Body of pancreas (tissue), 4 donors: Measurements from ENCODE around the gene PASD1. TPM values are rescaled to one million over a fixed set of nuclear protein-coding genes. Genes with fewer than 3 reads are reported as not detected.
A peak's percentile ranks its signal among the peaks of the same experiment; 100 is the strongest.

Experiments
- ATAC-seq: fragments of 150-250 bp; one replicate; pipeline ENCODE4 v1.9.1; 2016
- DNase-seq, 4 donors: peaks; one replicate each; pipeline ENCODE4 v3.0.0-alpha.2; 2019
- H3K27ac ChIP-seq, 4 donors: fragments of 200-600 bp; sonication (generic); 1 replicate in 3 of 4; 2 replicates in 1 of 4; pipeline versions ENCODE4 v1.5.1 to v1.6.1; 2016 to 2019; ENCODE audit warnings: mild to moderate bottlenecking in 1 of 4, mixed read lengths in 1 of 4, moderate library complexity in 1 of 4
- H3K27me3 ChIP-seq, 2 donors: fragments of 200-600 bp; sonication (generic); one replicate each; pipeline ENCODE4 v1.6.0; 2016; ENCODE audit warnings: mild to moderate bottlenecking in 1 of 2
- H3K36me3 ChIP-seq, 2 donors: fragments of 200-600 bp; sonication (generic); replicated peaks in 1 of 2; 2 replicates each; pipeline ENCODE4 v1.5.1; 2016; ENCODE audit warnings: low read depth in 2 of 2; ENCODE audit not compliant: insufficient read depth in 1 of 2
- H3K4me1 ChIP-seq: fragments of 200-600 bp; sonication (generic); one replicate; pipeline ENCODE4 v1.6.0; 2016
- H3K4me3 ChIP-seq, 2 donors: fragments of 200-600 bp; sonication (generic); 1 replicate in 1 of 2; 2 replicates in 1 of 2; pipeline ENCODE4 v1.5.1; 2016 to 2019
- H3K9me3 ChIP-seq, 3 donors: fragments of 200-600 bp; sonication (generic); 1 replicate in 2 of 3; 2 replicates in 1 of 3; pipeline ENCODE4 v1.5.1; 2016
- POLR2A ChIP-seq, 3 donors: fragments of 450-650 bp; IDR thresholded peaks; one replicate each; pipeline ENCODE4 v1.6.1; 2016; ENCODE audit warnings: antibody characterized with exemption in 3 of 3, mild to moderate bottlenecking in 2 of 3
- WGBS, 2 donors: methylation state at CpG; one replicate each; pipeline ENCODE4 v1.1.5; 2017; 5-methylcytosine and 5-hydroxymethylcytosine counted together
- intact Hi-C: fragments of 100-400 bp; cut with DNase I; formaldehyde crosslinking; loops from one replicate; pipeline ENCODE4 v1.15.1; 2023
- total RNA-seq, 2 donors: library from RNA; depleted of rRNA; stranded (reverse); fragments of >200 nt; gene quantifications; one replicate each; pipeline ENCODE4 v1.1.0, GENCODE V29; 2016
- TF ChIP-seq, protein P1 (sequence below), 7 experiments: fragments of 450-650 bp in 4 of 7; fragments of 200-600 bp in 3 of 7; sonication (generic) in 3 of 7; IDR thresholded peaks; one replicate each; pipeline ENCODE4 v1.5.1; 2016 to 2019; ENCODE audit warnings: antibody characterized with exemption in 7 of 7

Gene PASD1
- total RNA-seq, 2 donors from 2014 or later: not detected

DNA sequence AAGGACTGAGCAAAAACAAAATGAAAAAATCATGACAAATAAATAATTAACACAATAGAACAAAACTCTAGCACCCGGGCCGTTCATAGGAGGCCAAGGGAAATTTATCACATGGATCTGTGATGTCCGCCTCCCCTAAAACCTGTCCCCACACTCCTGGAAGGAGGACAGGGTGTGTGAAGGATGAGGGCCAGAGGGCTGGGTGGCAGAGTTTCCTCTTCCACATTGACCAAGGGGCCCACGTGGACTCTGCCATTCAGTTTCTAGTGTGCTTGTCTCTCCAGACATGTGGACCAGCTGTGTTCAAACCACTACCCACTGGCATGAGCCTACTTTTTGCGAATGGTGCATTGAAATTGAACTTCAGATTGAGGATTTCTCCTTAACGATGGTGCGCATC lies 138.1 kb downstream of the PASD1 start:
- 85 to 87% methylated on average over 6 to 7 of the region's 7 CpGs for WGBS, 2 donors
- Histone ChIP-seq H3K27ac (no peak overlapping the region), H3K27me3 (no peaks in the 10 kb centered on the region), H3K36me3 (no peaks in the 10 kb centered on the region), H3K4me3 (no peak overlapping the region), H3K4me1 (no peaks in the 10 kb centered on the region), H3K9me3 (no peaks in the 10 kb centered on the region)
- intact Hi-C loops: no loop called here
- ATAC-seq (no peak), DNase-seq (no peak)
- TF ChIP-seq, protein P1, sequence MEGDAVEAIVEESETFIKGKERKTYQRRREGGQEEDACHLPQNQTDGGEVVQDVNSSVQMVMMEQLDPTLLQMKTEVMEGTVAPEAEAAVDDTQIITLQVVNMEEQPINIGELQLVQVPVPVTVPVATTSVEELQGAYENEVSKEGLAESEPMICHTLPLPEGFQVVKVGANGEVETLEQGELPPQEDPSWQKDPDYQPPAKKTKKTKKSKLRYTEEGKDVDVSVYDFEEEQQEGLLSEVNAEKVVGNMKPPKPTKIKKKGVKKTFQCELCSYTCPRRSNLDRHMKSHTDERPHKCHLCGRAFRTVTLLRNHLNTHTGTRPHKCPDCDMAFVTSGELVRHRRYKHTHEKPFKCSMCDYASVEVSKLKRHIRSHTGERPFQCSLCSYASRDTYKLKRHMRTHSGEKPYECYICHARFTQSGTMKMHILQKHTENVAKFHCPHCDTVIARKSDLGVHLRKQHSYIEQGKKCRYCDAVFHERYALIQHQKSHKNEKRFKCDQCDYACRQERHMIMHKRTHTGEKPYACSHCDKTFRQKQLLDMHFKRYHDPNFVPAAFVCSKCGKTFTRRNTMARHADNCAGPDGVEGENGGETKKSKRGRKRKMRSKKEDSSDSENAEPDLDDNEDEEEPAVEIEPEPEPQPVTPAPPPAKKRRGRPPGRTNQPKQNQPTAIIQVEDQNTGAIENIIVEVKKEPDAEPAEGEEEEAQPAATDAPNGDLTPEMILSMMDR (IDR thresholded peaks at IDR 0.05): no peak
- TF ChIP-seq POLR2A (IDR thresholded peaks at IDR 0.05): no peak

DNA sequence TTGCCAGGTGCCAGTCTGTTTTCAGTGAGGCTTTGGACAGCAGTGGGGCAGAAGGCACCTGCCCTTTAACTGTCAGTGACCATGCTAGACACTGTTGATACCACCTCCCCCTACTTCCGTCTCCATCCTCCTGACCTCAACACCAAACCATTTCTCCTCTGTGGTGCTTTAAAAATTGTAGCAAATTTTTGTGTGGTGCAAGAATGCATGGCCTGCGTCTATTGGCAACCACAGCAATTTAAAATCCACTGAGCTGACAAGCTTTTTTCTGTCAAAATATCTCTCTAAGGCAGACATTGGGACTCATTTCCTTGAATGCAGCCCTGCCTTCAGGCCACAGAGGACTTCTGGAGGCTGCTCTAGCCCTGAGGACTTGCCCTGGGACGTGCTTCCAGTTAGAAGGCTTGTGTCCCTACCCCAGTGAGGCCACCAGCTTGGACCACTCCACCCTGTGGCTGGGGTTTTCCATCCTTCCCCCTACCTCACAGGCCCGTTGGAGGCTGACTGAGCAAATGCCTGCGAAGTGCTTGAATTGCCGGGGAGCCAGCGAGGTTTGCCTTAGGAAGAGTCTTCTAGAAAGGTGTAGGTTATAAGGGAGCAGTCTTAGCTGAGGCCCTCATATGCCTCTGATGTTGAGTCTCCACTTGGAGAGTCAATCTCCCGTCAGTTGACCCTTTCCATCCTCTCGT lies 138.7 kb downstream of the PASD1 start:
- H3K36me3 ChIP-seq: no peaks in the 10 kb centered on the region
- H3K4me3 ChIP-seq: no peak overlapping the region
- DNase-seq (no peak), ATAC-seq (no peak)
- H3K27me3 ChIP-seq: no peaks in the 10 kb centered on the region
- TF ChIP-seq, protein P1 (IDR thresholded peaks at IDR 0.05): no peak
- no peak for TF ChIP-seq POLR2A (IDR thresholded peaks at IDR 0.05)
- no peak overlapping the region for H3K27ac ChIP-seq
- WGBS, 2 donors: 68 to 93% methylated on average over 4 to 9 of the region's 9 CpGs
- H3K9me3 ChIP-seq: no peaks in the 10 kb centered on the region
- intact Hi-C loops: no loop called here
- no peaks in the 10 kb centered on the region for H3K4me1 ChIP-seq

DNA sequence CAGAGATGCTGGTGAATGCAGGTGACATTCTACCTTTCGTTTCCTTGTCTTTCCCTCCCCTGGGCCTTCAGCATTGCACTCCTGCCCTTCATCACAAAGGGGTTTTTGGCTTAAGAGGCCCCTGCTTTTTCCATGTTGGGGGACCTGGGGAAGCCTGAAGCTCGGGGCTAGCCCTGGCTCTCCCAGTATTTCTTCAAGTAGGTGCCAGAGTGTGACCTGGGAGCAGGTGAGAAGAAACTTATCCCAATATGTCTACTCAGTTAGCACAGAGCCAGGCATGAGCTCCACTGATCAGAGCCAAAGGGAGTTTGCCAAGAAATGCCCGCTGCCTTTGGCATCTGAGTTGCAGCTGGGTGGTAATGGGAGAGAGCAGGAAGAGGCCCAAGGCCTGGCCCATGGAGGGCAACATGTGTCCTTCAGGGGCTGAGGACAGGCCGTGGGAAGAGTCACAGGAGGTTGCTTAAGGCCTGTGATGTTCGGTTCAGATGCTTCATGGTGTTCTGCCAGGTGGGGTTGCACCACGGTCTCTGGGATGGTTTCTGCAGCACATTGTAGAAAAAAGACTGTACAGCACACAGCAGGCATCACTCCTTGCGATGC lies 139.4 kb downstream of the PASD1 start:
- ATAC-seq (no peak), DNase-seq (peak in 3 of 4 donors; percentile 26 to 59 (median 45))
- 26 to 41% methylated on average over 6 of the region's 7 CpGs for WGBS, 2 donors
- H3K27ac ChIP-seq: no peak overlapping the region
- no peaks in the 10 kb centered on the region for H3K4me1 ChIP-seq
- no peak for TF ChIP-seq POLR2A (IDR thresholded peaks at IDR 0.05)
- intact Hi-C loops: no loop called here
- no peaks in the 10 kb centered on the region for H3K27me3 ChIP-seq
- H3K9me3 ChIP-seq: no peaks in the 10 kb centered on the region
- no peaks in the 10 kb centered on the region for H3K36me3 ChIP-seq
- H3K4me3 ChIP-seq: no peak overlapping the region

DNA sequence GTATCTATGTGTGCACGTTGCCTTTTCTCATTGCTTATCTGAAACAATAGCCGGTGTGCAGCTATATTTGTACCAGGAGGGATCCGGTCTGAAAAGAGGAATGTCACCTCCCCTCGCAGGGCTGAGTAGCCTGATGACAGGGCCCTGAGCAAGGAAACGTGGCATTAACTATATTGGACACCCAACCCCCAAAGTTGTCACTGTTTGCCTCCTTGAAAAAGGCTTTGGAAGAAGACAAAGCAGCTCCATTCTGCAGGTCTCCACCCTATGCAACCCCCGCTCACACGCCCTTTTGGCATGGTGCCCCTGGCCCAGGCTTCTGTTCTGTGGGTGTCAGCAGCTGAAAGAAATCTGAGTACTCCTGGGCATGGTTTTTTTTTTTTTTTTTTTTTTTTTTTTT lies 140.0 kb downstream of the PASD1 start:
- intact Hi-C loops: no loop called here
- Histone ChIP-seq H3K4me3 (no peak overlapping the region), H3K9me3 (no peaks in the 10 kb centered on the region), H3K27ac (no peak overlapping the region), H3K27me3 (no peaks in the 10 kb centered on the region), H3K36me3 (no peaks in the 10 kb centered on the region), H3K4me1 (no peaks in the 10 kb centered on the region)
- TF ChIP-seq, protein P1 (IDR thresholded peaks at IDR 0.05): no peak
- TF ChIP-seq POLR2A (IDR thresholded peaks at IDR 0.05): no peak
- DNase-seq (peak; percentile 17 to 52 (median 38)), ATAC-seq (no peak)
- 0 to 22% methylated on average over 1 to 3 of the region's 7 CpGs for WGBS, 2 donors

DNA sequence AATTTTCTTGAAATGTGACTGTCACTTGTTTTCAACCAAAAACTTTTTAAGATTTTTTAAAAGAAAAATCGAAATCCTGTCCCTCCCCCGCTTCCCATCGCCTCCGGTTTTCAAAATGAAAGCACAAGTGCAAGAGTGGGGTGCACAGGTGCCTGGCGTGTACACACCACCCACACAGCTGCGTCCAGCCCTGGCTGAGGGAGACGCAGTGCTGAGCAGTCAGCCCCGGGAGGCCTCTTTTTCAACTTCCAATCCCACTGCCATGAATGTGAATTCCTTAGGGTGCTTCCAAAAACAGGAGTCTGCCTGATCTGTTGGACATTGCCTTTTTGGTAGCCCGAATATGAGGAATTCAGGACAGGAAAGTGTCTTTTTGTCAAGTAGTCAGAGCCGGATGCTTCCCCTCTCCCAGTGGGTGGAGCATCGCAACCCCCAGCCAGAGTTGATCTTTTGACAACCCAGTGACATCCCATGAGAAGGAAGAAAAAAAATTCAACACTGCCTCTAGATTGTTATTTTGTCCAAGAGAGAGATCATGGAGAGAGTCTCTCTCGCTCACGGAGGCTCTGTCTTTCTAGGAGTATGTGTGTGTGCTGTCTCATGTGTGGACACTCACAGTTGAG lies 140.7 kb downstream of the PASD1 start:
- Histone ChIP-seq H3K27me3 (no peaks in the 10 kb centered on the region), H3K36me3 (no peaks in the 10 kb centered on the region), H3K9me3 (no peaks in the 10 kb centered on the region), H3K4me3 (no peak overlapping the region), H3K27ac (no peak overlapping the region), H3K4me1 (no peaks in the 10 kb centered on the region)
- intact Hi-C loops: no loop called here
- no peak for TF ChIP-seq POLR2A (IDR thresholded peaks at IDR 0.05)
- TF ChIP-seq, protein P1 (IDR thresholded peaks at IDR 0.05): no peak
- WGBS, 2 donors: 31 to 47% methylated on average over 10 to 13 of the region's 13 CpGs
- DNase-seq (no peak), ATAC-seq (no peak)
